Measurements from ENCODE around the gene HASPIN.

- TF ChIP-seq BRF2 (CRISPR knock-in tag; IDR thresholded peaks at IDR 0.05) (no peak), CTCF (CRISPR knock-in tag; IDR thresholded peaks at IDR 0.05) (no peak), AFF4 (CRISPR knock-in tag; IDR thresholded peaks at IDR 0.05) (no peak)
Observed at GRCh38 chr17:3704931-3705717, 18.6 kb upstream of the HASPIN start.

Data from HepG2 (cell line).